HepG2 (cell line): ENCODE data around the gene CIITA. TPM values are rescaled to one million over a fixed set of nuclear protein-coding genes. Genes with fewer than 3 reads are reported as not detected.
A peak's percentile ranks its signal among the peaks of the same experiment; 100 is the strongest.

ENCODE experiments used
- ATAC-seq: fragments of 200-7000 bp; cut with Tn5 transposase; 3 replicates; pipeline ENCODE4 v1.9.1; 2020; ENCODE audit warnings: mild to moderate bottlenecking, moderate library complexity
- BruUV-seq: library from RNA; stranded (reverse); fragments of 400-500 nt; replicated peaks from 2 replicates; lab custom pipeline; 2021; lab: Mats Ljungman, UMichigan
- CTCF ChIA-PET: fragments of 300-600 bp; formaldehyde crosslinking; extraction: SDS; loops from one replicate; lab custom pipeline; 2021; ENCODE audit warnings: low total read pairs, inconsistent platforms, low intra/inter-chr PET ratio; lab: Yijun Ruan, JAX
- POLR2A ChIA-PET: fragments of 350-600 bp; sonication (Branson Sonifier 250); formaldehyde crosslinking; loops from one replicate; lab custom pipeline; 2020; ENCODE audit warnings: antibody characterized with exemption, inconsistent platforms; lab: Yijun Ruan, JAX
- DNase-seq: peaks from one replicate; pipeline ENCODE4 v3.0.0-alpha.2; 2015; ENCODE audit warnings: low spot score
- FAIRE-seq: peaks from 3 replicates; lab custom pipeline; 2011; peaks lifted over from hg19 to GRCh38; lab: Jason Lieb, UNC
- H2AFZ ChIP-seq: one replicate; pipeline ENCODE4 v1.6.1; 2011; ENCODE audit warnings: low read length, inconsistent platforms
- H3K27ac ChIP-seq: fragments of 300-600 bp; 3 replicates; pipeline ENCODE4 v1.8.0; 2011; ENCODE audit warnings: mixed run types, mild to moderate bottlenecking, mixed read lengths, low read length, inconsistent platforms; ENCODE audit not compliant: insufficient read depth; ENCODE audit errors: extremely low read length
- H3K27me3 ChIP-seq, 2 experiments: fragments of 200-600 bp in 1 of 2; 2 replicates in 1 of 2; 3 replicates in 1 of 2; pipeline versions ENCODE4 v1.6.0 to v1.8.0; 2011; ENCODE audit warnings: low read length in 2 of 2, mild to moderate bottlenecking in 2 of 2, moderate library complexity in 2 of 2, inconsistent platforms in 1 of 2; ENCODE audit not compliant: insufficient read depth in 2 of 2, control insufficient read depth in 1 of 2
- H3K36me3 ChIP-seq, 2 experiments: fragments of 200-600 bp in 1 of 2; replicated peaks in 1 of 2; 2 replicates in 1 of 2; 3 replicates in 1 of 2; pipeline versions ENCODE4 v1.5.1 to v1.8.0; 2011; ENCODE audit warnings: low read length in 2 of 2, inconsistent platforms in 1 of 2; ENCODE audit not compliant: insufficient read depth in 2 of 2, control insufficient read depth in 1 of 2
- H3K4me1 ChIP-seq: 2 replicates; pipeline ENCODE4 v1.5.1; 2012; ENCODE audit warnings: low read length, inconsistent platforms; ENCODE audit not compliant: insufficient read depth
- H3K4me2 ChIP-seq: 2 replicates; pipeline ENCODE4 v1.6.0; 2011; ENCODE audit warnings: low read depth, low read length, inconsistent platforms
- H3K4me3 ChIP-seq, 3 experiments: fragments of 200-600 bp in 1 of 3; sonication (generic), shearing (Covaris generic) in 1 of 3; replicated peaks in 1 of 3; 2 replicates each; pipeline ENCODE4 v1.5.1; 2011 to 2016; ENCODE audit warnings: low read length in 3 of 3, inconsistent platforms in 2 of 3, low read depth in 2 of 3, mild to moderate bottlenecking in 2 of 3, control low read depth in 1 of 3, mixed read lengths in 1 of 3; ENCODE audit not compliant: insufficient read depth in 1 of 3
- H3K79me2 ChIP-seq: one replicate; pipeline ENCODE4 v1.6.1; 2011; ENCODE audit warnings: low read length, inconsistent platforms; ENCODE audit not compliant: insufficient read depth
- H3K9ac ChIP-seq: 2 replicates; pipeline ENCODE4 v1.6.0; 2011; ENCODE audit warnings: mild to moderate bottlenecking, low read depth, low read length, inconsistent platforms; ENCODE audit not compliant: insufficient read depth
- H3K9me3 ChIP-seq: 2 replicates; pipeline ENCODE4 v1.5.1; 2012; ENCODE audit warnings: mild to moderate bottlenecking, low read length
- H4K20me1 ChIP-seq: 2 replicates; pipeline ENCODE4 v1.6.0; 2011; ENCODE audit warnings: inconsistent platforms, mild to moderate bottlenecking, low read length, moderate library complexity; ENCODE audit not compliant: insufficient read depth
- GMEB1 ChIP-seq: sonication (generic); formaldehyde crosslinking; IDR thresholded peaks from 2 replicates; pipeline ENCODE4 v1.5.1; 2020; ENCODE audit warnings: missing genetic modification reagents, mild to moderate bottlenecking, borderline replicate concordance
- GRHL1 ChIP-seq: sonication (generic); formaldehyde crosslinking; conservative IDR thresholded peaks from 2 replicates; pipeline ENCODE4 v1.8.0; 2022; ENCODE audit warnings: missing genetic modification reagents
- MBNL3 ChIP-seq: fragments of 250-450 bp; sonication (Bioruptor Pico); conservative IDR thresholded peaks from 2 replicates; pipeline ENCODE4 v1.8.0; 2022; ENCODE audit warnings: mild to moderate bottlenecking, inconsistent platforms
- NRL ChIP-seq: sonication (generic); formaldehyde crosslinking; IDR thresholded peaks from 2 replicates; pipeline ENCODE4 v1.5.0; 2020; ENCODE audit warnings: missing genetic modification reagents, mild to moderate bottlenecking, moderate library complexity, borderline replicate concordance
- ZFY ChIP-seq: sonication (generic); formaldehyde crosslinking; IDR thresholded peaks from 2 replicates; pipeline ENCODE4 v1.4.0; 2020; ENCODE audit warnings: missing genetic modification reagents
- ZNF556 ChIP-seq: sonication (generic); formaldehyde crosslinking; IDR thresholded peaks from 2 replicates; pipeline ENCODE4 v1.4.0; 2020; ENCODE audit warnings: mild to moderate bottlenecking, missing genetic modification reagents, borderline replicate concordance
- WGBS: methylation state at CpG from one replicate; pipeline ENCODE4 v1.1.6; 2017; ENCODE audit warnings: low lambda C conversion rate; 5-methylcytosine and 5-hydroxymethylcytosine counted together
- in situ Hi-C: cut with HindIII; loops from 2 replicates; pipeline ENCODE4 v1.10.0; 2017; ENCODE audit warnings: low pct_unique_long_range_greater_than_20kb; ENCODE audit not compliant: extremely low pct_ligation_motif_present
- intact Hi-C: fragments of 100-400 bp; cut with micrococcal nuclease; formaldehyde crosslinking; loops from one replicate; pipeline ENCODE4 v1.10.0; 2022; ENCODE audit not compliant: unreplicated experiment
- polyA plus RNA-seq, 8 experiments: library from polyadenylated mRNA; depleted of rRNA in 3 of 8; stranded (reverse) in 7 of 8; unstranded in 1 of 8; fragments of >200 nt; fragmentation: Illumina TruSeq in 4 of 8; extraction: Trizol in 4 of 8; gene quantifications; 2 replicates each; pipeline versions ENCODE4 v1.2.1 to v1.2.3, GENCODE V29; 2011 to 2016; ENCODE audit warnings: low read depth in 4 of 8, missing spikeins in 1 of 8, mixed read lengths in 1 of 8; ENCODE audit not compliant: insufficient read depth in 1 of 8
- total RNA-seq, 5 experiments: library from RNA; depleted of rRNA; stranded (reverse); fragments of >200 nt; fragmentation: Illumina TruSeq; extraction: Trizol; gene quantifications; 2 replicates each; pipeline ENCODE4 v1.2.3, GENCODE V29; 2016; ENCODE audit warnings: low read depth in 1 of 5

CIITA gene
- total and polyA plus RNA-seq, 2 of the 13 experiments (the other 11 are each of a cell fraction or from before 2014, with no cell fraction given): 0.08 to 0.09 TPM

GRCh38 chr16:10978124-10978523 is 101.1 kb downstream of the CIITA start:
- intact Hi-C loops: no loop called here
- DNase-seq (no peak), FAIRE-seq (no peak), ATAC-seq (no peak)
- Histone ChIP-seq H3K9ac (no peak overlapping the region), H4K20me1 (no peaks in the 10 kb centered on the region), H3K4me2 (no peak overlapping the region), H3K36me3 (peaks cover 1 to 24% of the 10 kb centered on the region in 2 experiments; a peak in 3 of 5 replicates), H2AFZ (no peak overlapping the region), H3K79me2 (no peaks in the 10 kb centered on the region), H3K4me1 (peaks cover 28% of the 10 kb centered on the region), H3K9me3 (no peaks in the 10 kb centered on the region), H3K4me3 (no peak overlapping the region), H3K27ac (no peak overlapping the region), H3K27me3 (no peaks in the 10 kb centered on the region)
- WGBS: 96% methylated on average over 6 of the region's 6 CpGs
- CTCF ChIA-PET: no interaction called here
- no TSS peak for BruUV-seq
- POLR2A ChIA-PET: no interaction called here
- TF ChIP-seq GRHL1 (CRISPR knock-in tag) (no peak), NRL (CRISPR knock-in tag) (peak; percentile 53; the same call in 1 of the 2 replicates), ZFY (CRISPR knock-in tag) (no peak), MBNL3 (CRISPR knock-in tag) (no peak), GMEB1 (CRISPR knock-in tag) (no peak), ZNF556 (no peak)
- in situ Hi-C loops: no loop called here
